GM12873 (cell line): ENCODE measurements around the gene IVNS1ABP.

Experiments used
- TF ChIP-seq, protein P1 (sequence below): IDR thresholded peaks from 2 replicates; pipeline ENCODE4 v1.5.1; 2012; ENCODE audit warnings: low read depth, mild to moderate bottlenecking, moderate library complexity, low read length, control low read depth; ENCODE audit not compliant: insufficient read depth; ENCODE audit errors: missing control alignments

IVNS1ABP gene

DNA sequence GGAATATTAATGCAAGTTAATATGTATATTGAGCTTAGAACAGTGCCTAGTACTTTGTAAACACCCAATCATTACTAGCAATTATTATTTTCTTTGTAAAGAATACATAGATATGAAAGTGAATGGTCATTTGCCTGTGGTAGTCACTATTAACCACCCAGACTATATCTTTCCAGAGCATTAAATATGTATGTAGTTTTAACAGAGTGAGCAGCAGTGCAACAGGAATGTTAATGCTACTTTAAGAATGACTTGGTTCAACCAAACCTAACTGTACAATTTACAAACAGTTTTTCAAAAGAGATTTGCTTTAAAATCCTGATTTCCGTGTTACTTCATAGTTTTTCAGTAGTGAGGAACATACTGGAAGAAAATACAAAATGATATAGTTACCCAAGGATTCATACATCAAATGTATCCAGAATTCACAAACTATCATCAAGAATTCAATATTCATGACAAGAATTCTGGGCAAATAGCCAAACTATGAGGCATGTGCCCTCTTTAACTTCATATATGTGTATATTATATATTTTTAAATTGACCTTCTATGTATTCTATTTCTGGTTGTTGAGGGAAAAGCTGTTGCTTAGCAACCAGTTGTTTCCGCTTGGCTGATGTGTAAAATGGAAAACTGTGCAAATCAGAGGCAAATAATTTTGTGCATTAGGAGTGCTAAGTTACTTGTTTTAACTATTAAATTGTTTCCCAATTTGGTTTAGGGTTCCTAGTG lies 34.9 kb upstream of the IVNS1ABP start:
- TF ChIP-seq, protein P1, sequence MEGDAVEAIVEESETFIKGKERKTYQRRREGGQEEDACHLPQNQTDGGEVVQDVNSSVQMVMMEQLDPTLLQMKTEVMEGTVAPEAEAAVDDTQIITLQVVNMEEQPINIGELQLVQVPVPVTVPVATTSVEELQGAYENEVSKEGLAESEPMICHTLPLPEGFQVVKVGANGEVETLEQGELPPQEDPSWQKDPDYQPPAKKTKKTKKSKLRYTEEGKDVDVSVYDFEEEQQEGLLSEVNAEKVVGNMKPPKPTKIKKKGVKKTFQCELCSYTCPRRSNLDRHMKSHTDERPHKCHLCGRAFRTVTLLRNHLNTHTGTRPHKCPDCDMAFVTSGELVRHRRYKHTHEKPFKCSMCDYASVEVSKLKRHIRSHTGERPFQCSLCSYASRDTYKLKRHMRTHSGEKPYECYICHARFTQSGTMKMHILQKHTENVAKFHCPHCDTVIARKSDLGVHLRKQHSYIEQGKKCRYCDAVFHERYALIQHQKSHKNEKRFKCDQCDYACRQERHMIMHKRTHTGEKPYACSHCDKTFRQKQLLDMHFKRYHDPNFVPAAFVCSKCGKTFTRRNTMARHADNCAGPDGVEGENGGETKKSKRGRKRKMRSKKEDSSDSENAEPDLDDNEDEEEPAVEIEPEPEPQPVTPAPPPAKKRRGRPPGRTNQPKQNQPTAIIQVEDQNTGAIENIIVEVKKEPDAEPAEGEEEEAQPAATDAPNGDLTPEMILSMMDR: no peak

DNA sequence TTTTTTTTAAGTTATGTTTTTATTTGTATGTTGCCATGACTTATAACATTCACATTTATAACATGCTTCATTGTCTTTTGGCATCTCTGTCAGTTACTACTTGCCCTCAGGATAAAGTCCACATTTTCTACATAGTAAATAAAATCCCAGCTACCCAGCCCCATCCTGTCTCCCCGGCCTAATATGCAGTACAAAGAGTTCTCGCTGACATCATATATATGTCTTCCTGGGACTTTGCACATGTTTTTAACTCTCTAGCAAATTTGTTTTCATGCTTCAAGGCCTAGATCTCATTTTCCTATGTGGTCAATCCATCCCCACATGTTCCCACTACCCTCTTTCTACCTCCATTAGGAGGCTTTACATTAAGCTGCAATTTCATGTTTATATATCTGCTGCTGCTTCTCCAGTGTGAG lies 33.0 kb upstream of the IVNS1ABP start:
- TF ChIP-seq, protein P1: no peak

DNA sequence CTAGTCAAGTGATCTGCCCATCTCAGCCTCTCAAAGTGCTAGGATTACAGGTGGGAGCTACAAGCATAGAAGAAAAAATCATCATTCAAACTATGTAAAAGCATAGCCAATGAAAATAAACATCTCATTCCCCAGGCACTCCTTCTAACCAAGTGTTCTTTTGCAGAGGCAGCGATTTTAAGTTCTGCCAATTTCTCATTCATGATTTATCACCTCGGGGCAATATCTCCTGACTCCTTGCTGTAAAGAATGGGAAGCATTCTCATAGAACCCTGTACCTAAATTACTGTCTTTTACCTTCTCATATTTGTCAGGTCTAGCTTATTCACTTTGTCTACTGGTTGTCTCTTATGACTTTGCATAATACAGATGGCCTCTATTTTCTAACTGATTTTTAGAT lies 32.5 kb upstream of the IVNS1ABP start:
- TF ChIP-seq, protein P1: no peak

DNA sequence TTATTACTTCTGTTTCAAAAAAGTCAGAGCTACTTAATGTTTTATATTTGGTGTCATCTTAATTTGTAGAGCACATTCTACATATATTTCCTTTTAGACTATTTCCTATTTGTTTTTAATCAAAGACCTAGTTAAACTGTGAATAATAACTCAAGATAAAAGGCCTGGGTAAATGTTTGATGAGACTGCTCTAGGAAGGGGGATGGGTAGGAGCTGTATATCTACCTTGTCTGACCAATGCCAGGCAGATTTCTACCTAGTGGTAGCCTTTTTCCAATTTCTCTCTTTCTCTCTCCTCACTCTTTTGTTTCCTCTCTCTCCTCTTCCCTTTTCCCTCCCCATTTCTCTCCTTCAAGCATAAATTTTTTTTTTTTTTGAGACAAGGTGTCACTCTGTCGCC lies 31.9 kb upstream of the IVNS1ABP start:
- TF ChIP-seq, protein P1: no peak

DNA sequence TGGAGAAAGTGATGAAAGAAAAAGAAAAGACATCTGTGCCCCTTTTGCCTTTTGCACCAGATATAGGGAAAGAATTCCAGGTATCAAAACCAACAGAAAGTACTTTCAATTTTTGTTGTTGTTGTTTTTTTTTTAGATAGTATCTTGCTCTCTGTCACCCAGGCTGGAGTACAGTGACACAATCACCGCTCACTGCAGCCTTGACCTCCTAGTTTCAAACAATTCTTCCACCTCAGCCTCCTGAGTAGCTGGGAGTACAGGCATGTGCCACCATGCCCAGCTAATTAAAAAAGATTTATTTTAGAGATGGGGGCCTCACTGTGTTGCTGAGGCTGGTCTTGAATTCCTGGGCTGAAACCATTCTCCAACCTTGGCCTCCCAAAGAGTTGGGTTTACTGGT lies 31.3 kb upstream of the IVNS1ABP start:
- TF ChIP-seq, protein P1: no peak

DNA sequence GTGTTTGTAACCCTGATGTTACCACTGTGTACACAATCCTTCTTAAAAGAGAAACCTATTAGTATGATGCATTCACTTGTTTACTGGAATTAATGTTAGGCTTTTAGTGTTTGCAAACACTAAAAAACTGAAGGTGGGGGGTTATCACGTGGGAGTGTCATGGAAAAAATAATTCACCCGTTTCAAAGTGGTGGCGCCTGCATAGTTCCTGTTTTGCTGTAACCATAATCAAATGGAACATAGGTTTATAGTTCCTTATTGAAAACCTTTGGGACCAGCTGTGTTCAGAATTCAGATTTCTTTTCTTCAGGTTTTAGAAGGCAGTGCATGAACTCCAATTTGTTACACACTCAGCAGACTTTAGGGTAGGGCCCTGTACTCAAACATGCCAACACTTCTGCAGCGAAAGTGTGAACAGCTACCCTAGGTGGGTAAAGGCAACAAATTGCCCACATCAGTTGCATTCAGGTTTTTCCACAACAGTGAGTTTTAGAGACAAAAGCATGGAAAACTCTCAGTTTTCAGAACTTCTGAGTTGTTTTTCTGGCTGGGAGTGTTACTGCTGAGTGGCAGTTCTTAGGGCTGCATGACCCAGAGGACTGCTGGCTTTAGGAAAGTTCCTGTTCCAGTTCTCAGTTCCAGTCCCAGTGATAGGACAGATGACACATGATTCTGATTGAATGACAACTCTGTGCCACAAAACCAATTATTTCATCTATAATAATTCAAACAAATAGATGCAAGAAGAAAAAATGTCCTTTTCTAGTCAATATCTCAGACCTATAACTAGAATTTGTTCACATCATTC lies 29.1 kb upstream of the IVNS1ABP start:
- TF ChIP-seq, protein P1: no peak

DNA sequence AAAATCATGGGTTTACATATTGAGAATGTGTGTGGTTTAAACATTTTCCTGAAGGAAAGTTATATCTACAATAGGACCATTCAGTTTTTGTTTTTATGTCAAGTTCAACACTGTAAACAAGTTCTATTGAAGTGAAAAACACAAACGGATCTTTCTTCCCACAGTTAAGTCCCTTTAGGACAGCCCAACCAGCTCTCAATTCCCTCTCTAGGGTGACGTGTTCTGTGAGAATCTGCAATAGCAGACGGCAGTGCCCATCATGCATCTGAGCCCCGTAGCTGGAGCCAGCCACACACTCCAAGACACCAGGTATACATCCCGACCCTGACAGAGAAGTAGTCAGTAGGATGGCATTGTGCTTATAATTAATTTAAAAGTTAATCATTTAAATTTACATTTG lies 26.3 kb upstream of the IVNS1ABP start:
- TF ChIP-seq, protein P1: no peak
